Measurements from ENCODE around the gene SCRT2. TPM values are rescaled to one million over a fixed set of nuclear protein-coding genes. Genes with fewer than 3 reads are reported as not detected.

The SCRT2 gene
- total and polyA plus RNA-seq, 7 experiments from 2014 or later: not detected

- Mint-ChIP-seq H3K4me1 (peaks cover 0 to 1% (median 0%) of the 10 kb centered on the region in 7 donors), H3K36me3 (no peaks in the 10 kb centered on the region), H3K27ac (no peak overlapping the region), H3K27me3 (peaks cover 6 to 15% (median 9%) of the 10 kb centered on the region in 5 donors), H3K9me3 (peaks cover 0 to 4% (median 0%) of the 10 kb centered on the region in 11 donors), H3K4me3 (no peak overlapping the region)
- ATAC-seq: no peak
- no peak overlapping the region for H3K27ac ChIP-seq (ENCODE audit: low read depth, low read length)
- CTCF ChIA-PET: no interaction called here
- H3K4me3 ChIP-seq (ENCODE audit: low read length): no peak overlapping the region
- intact Hi-C loops (cut with micrococcal nuclease): no loop called here
- no peaks in the 10 kb centered on the region for H3K27me3 ChIP-seq (ENCODE audit: control insufficient read depth in 2 of 2, insufficient read depth in 2 of 2, low read length in 2 of 2)
- no peaks in the 10 kb centered on the region for H3K4me1 ChIP-seq (ENCODE audit: control insufficient read depth in 2 of 2, insufficient read depth in 2 of 2, low read length in 2 of 2)
- no peaks in the 10 kb centered on the region for H3K36me3 ChIP-seq (ENCODE audit: control insufficient read depth in 2 of 3, insufficient read depth in 3 of 3, low read length in 3 of 3)
- no peak for DNase-seq
- H3K9me3 ChIP-seq (ENCODE audit: control insufficient read depth in 2 of 3, low read length in 3 of 3): no peaks in the 10 kb centered on the region
- POLR2A ChIA-PET: interaction anchor here (0.6 kb wide), 1 partner anchor 23 kb away, joined by 3 read pairs; no protein-coding TSS in a partner anchor
Measured at GRCh38 chr20:703426-703825, 27.8 kb upstream of the SCRT2 start.

DNA sequence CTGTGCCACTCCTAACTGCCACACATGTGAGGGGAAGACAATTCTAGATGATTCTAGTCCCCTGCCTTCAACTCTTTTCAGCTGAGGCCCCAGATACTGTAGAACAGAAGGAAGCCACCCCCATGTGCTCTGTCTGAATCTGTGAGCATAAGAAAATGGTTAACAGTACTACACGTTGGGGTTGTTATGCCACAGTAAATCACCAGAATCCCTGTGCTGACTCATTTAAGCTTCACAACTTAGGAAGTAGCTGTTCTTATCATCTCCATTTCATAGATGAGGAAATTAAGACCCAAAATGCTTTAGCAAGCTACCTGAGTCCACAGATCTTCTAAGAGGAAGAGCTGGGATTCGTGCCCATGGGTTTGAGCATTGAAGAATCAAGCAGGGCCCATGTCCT lies 27.4 kb upstream of the SCRT2 start:
- no peaks in the 10 kb centered on the region for H3K9me3 ChIP-seq (ENCODE audit: control insufficient read depth in 2 of 3, low read length in 3 of 3)
- H3K36me3 ChIP-seq (ENCODE audit: control insufficient read depth in 2 of 3, insufficient read depth in 3 of 3, low read length in 3 of 3): no peaks in the 10 kb centered on the region
- peaks cover 0 to 1% (median 0%) of the 10 kb centered on the region in 7 donors for H3K4me1 Mint-ChIP-seq
- no peak overlapping the region for H3K4me3 Mint-ChIP-seq
- H3K36me3 Mint-ChIP-seq: no peaks in the 10 kb centered on the region
- H3K27me3 ChIP-seq (ENCODE audit: control insufficient read depth in 2 of 2, insufficient read depth in 2 of 2, low read length in 2 of 2): no peaks in the 10 kb centered on the region
- intact Hi-C loops (cut with micrococcal nuclease): no loop called here
- POLR2A ChIA-PET: interaction anchor here (0.6 kb wide), 1 partner anchor 23 kb away, joined by 3 read pairs; no protein-coding TSS in a partner anchor
- DNase-seq (no peak), ATAC-seq (no peak)
- H3K9me3 Mint-ChIP-seq: peaks cover 0 to 4% (median 0%) of the 10 kb centered on the region in 11 donors
- H3K27ac ChIP-seq (ENCODE audit: low read depth, low read length): no peak overlapping the region
- H3K27me3 Mint-ChIP-seq: peaks cover 7 to 16% (median 11%) of the 10 kb centered on the region in 5 donors
- no peak overlapping the region for H3K4me3 ChIP-seq (ENCODE audit: low read length)
- H3K4me1 ChIP-seq (ENCODE audit: control insufficient read depth in 2 of 2, insufficient read depth in 2 of 2, low read length in 2 of 2): no peaks in the 10 kb centered on the region
- H3K27ac Mint-ChIP-seq: no peak overlapping the region
- CTCF ChIA-PET: no interaction called here

GRCh38 chr20:701401-702129 lies 26.0 kb upstream of the SCRT2 start:
- DNase-seq (no peak), ATAC-seq (no peak)
- Mint-ChIP-seq H3K27me3 (peaks cover 2 to 22% (median 12%) of the 10 kb centered on the region in 5 donors), H3K36me3 (no peaks in the 10 kb centered on the region), H3K9me3 (peaks cover 0 to 4% (median 0%) of the 10 kb centered on the region in 11 donors), H3K4me3 (no peak overlapping the region), H3K4me1 (peaks cover 0 to 1% (median 0%) of the 10 kb centered on the region in 7 donors), H3K27ac (no peak overlapping the region)
- Histone ChIP-seq H3K36me3 (ENCODE audit: control insufficient read depth in 2 of 3, insufficient read depth in 3 of 3, low read length in 3 of 3) (no peaks in the 10 kb centered on the region), H3K27ac (ENCODE audit: low read depth, low read length) (no peak overlapping the region), H3K4me3 (ENCODE audit: low read length) (no peak overlapping the region), H3K9me3 (ENCODE audit: control insufficient read depth in 2 of 3, low read length in 3 of 3) (no peaks in the 10 kb centered on the region), H3K27me3 (ENCODE audit: control insufficient read depth in 2 of 2, insufficient read depth in 2 of 2, low read length in 2 of 2) (no peaks in the 10 kb centered on the region), H3K4me1 (ENCODE audit: control insufficient read depth in 2 of 2, insufficient read depth in 2 of 2, low read length in 2 of 2) (no peaks in the 10 kb centered on the region)
- ChIA-PET CTCF (no interaction called here), POLR2A (no interaction called here)
- intact Hi-C loops (cut with micrococcal nuclease): no loop called here

DNA sequence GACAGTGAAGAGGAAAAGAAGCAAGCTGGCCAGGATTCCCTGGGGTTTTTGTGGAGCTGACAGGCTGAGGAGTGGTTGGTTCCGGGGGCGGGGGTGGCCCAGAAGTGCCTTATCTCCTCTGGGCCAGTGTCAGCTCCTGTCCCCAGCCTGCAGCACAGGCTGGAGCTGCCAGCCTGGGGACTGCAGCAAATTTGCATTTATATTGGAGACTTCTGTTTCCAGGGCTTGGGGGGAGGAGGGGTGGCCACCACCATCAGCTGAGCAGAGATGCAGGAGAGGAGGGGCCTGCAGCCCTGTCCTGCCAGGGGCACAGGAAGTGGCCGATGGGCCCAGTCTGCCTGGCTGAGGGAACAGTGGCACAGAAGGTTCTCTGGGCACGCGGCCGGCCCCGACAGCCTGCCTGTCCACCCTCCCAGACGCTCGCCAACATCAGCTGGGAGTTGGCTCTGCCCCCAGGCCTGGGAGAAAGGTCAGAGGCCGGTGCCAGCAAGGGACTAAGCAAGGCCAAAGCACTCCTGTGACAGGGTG lies 24.3 kb upstream of the SCRT2 start:
- Histone ChIP-seq H3K36me3 (ENCODE audit: control insufficient read depth in 2 of 3, insufficient read depth in 3 of 3, low read length in 3 of 3) (no peaks in the 10 kb centered on the region), H3K4me1 (ENCODE audit: control insufficient read depth in 2 of 2, insufficient read depth in 2 of 2, low read length in 2 of 2) (no peaks in the 10 kb centered on the region), H3K4me3 (ENCODE audit: low read length) (no peak overlapping the region), H3K9me3 (ENCODE audit: control insufficient read depth in 2 of 3, low read length in 3 of 3) (no peaks in the 10 kb centered on the region), H3K27ac (ENCODE audit: low read depth, low read length) (no peak overlapping the region), H3K27me3 (ENCODE audit: control insufficient read depth in 2 of 2, insufficient read depth in 2 of 2, low read length in 2 of 2) (no peaks in the 10 kb centered on the region)
- Mint-ChIP-seq H3K27me3 (peaks cover 0 to 16% (median 6%) of the 10 kb centered on the region in 5 donors), H3K4me1 (peaks cover 0 to 1% (median 0%) of the 10 kb centered on the region in 7 donors), H3K27ac (no peak overlapping the region), H3K36me3 (no peaks in the 10 kb centered on the region), H3K9me3 (peaks cover 0 to 2% (median 0%) of the 10 kb centered on the region in 11 donors), H3K4me3 (no peak overlapping the region)
- POLR2A ChIA-PET: no interaction called here
- no peak for DNase-seq
- CTCF ChIA-PET: no interaction called here
- intact Hi-C loops (cut with micrococcal nuclease): no loop called here
- no peak for ATAC-seq

GRCh38 chr20:699342-699741 lies 23.7 kb upstream of the SCRT2 start:
- H3K36me3 Mint-ChIP-seq: no peaks in the 10 kb centered on the region

DNA sequence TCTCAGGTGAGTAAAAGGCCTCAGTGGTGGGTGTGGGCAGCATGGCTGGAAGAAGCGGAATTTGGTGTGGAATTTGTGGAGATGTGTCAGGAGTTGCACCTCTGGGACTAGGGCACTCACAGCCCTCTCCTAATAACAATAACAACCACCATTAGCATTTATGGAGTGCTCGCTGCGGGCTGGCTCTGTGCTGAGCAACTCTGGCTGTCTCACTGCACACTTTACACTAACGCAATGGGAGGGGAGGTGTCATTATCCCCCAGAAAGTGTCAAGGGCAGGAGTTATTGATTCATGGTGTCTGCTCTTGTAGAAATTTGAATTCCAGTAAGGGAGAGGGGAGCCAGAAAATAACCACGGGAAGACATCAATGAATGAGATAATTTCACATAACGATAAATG lies 22.7 kb upstream of the SCRT2 start:
- Mint-ChIP-seq H3K4me3 (no peak overlapping the region), H3K4me1 (peaks cover 0 to 3% (median 0%) of the 10 kb centered on the region in 7 donors), H3K27me3 (peaks cover 0 to 22% (median 14%) of the 10 kb centered on the region in 5 donors), H3K27ac (no peak overlapping the region), H3K9me3 (no peaks in the 10 kb centered on the region), H3K36me3 (no peaks in the 10 kb centered on the region)
- DNase-seq: no peak
- H3K36me3 ChIP-seq (ENCODE audit: control insufficient read depth in 2 of 3, insufficient read depth in 3 of 3, low read length in 3 of 3): no peaks in the 10 kb centered on the region
- ChIA-PET CTCF (no interaction called here), POLR2A (no interaction called here)
- intact Hi-C loops (cut with micrococcal nuclease): no loop called here
- H3K27ac ChIP-seq (ENCODE audit: low read depth, low read length): no peak overlapping the region
- H3K4me1 ChIP-seq (ENCODE audit: control insufficient read depth in 2 of 2, insufficient read depth in 2 of 2, low read length in 2 of 2): no peaks in the 10 kb centered on the region
- no peak for ATAC-seq
- H3K4me3 ChIP-seq (ENCODE audit: low read length): no peak overlapping the region
- no peaks in the 10 kb centered on the region for H3K27me3 ChIP-seq (ENCODE audit: control insufficient read depth in 2 of 2, insufficient read depth in 2 of 2, low read length in 2 of 2)
- H3K9me3 ChIP-seq (ENCODE audit: control insufficient read depth in 2 of 3, low read length in 3 of 3): no peaks in the 10 kb centered on the region

More at GRCh38 chr20:699342-699741, 23.7 kb upstream of the SCRT2 start:
- no peaks in the 10 kb centered on the region for H3K36me3 ChIP-seq (ENCODE audit: control insufficient read depth in 2 of 3, insufficient read depth in 3 of 3, low read length in 3 of 3)
- Mint-ChIP-seq H3K4me1 (peaks cover 0 to 1% (median 0%) of the 10 kb centered on the region in 7 donors), H3K27me3 (peaks cover 0 to 17% (median 6%) of the 10 kb centered on the region in 5 donors), H3K27ac (no peak overlapping the region), H3K9me3 (peaks cover 0 to 1% (median 0%) of the 10 kb centered on the region in 11 donors), H3K4me3 (no peak overlapping the region)
- intact Hi-C loops (cut with micrococcal nuclease): no loop called here
- no peaks in the 10 kb centered on the region for H3K27me3 ChIP-seq (ENCODE audit: control insufficient read depth in 2 of 2, insufficient read depth in 2 of 2, low read length in 2 of 2)
- ChIA-PET CTCF (interaction anchor here (0.7 kb wide), 1 partner anchor 8 kb away, joined by 3 read pairs; no protein-coding TSS in a partner anchor), POLR2A (no interaction called here)
- H3K9me3 ChIP-seq (ENCODE audit: control insufficient read depth in 2 of 3, low read length in 3 of 3): no peaks in the 10 kb centered on the region
- no peak for DNase-seq
- no peak for ATAC-seq
- H3K4me3 ChIP-seq (ENCODE audit: low read length): no peak overlapping the region
- H3K27ac ChIP-seq (ENCODE audit: low read depth, low read length): no peak overlapping the region
- H3K4me1 ChIP-seq (ENCODE audit: control insufficient read depth in 2 of 2, insufficient read depth in 2 of 2, low read length in 2 of 2): no peaks in the 10 kb centered on the region

GRCh38 chr20:697826-698225 lies 22.2 kb upstream of the SCRT2 start:
- CTCF ChIA-PET: no interaction called here
- DNase-seq: no peak
- H3K27me3 Mint-ChIP-seq: peaks cover 0 to 22% (median 14%) of the 10 kb centered on the region in 5 donors
- Histone ChIP-seq H3K9me3 (ENCODE audit: control insufficient read depth in 2 of 3, low read length in 3 of 3) (no peaks in the 10 kb centered on the region), H3K27ac (ENCODE audit: low read depth, low read length) (no peak overlapping the region), H3K4me1 (ENCODE audit: control insufficient read depth in 2 of 2, insufficient read depth in 2 of 2, low read length in 2 of 2) (no peaks in the 10 kb centered on the region), H3K27me3 (ENCODE audit: control insufficient read depth in 2 of 2, insufficient read depth in 2 of 2, low read length in 2 of 2) (no peaks in the 10 kb centered on the region), H3K4me3 (ENCODE audit: low read length) (no peak overlapping the region), H3K36me3 (ENCODE audit: control insufficient read depth in 2 of 3, insufficient read depth in 3 of 3, low read length in 3 of 3) (no peaks in the 10 kb centered on the region)
- H3K4me3 Mint-ChIP-seq: no peak overlapping the region
- no peak for ATAC-seq
- POLR2A ChIA-PET: no interaction called here
- no peaks in the 10 kb centered on the region for H3K36me3 Mint-ChIP-seq
- H3K27ac Mint-ChIP-seq: no peak overlapping the region
- H3K4me1 Mint-ChIP-seq: peaks cover 0 to 3% (median 0%) of the 10 kb centered on the region in 7 donors
- no peaks in the 10 kb centered on the region for H3K9me3 Mint-ChIP-seq
- intact Hi-C loops (cut with micrococcal nuclease): no loop called here
